ENCODE results near the gene DENND1B.
A peak's percentile ranks its signal among the peaks of the same experiment; 100 is the strongest.

DENND1B gene

GRCh38 chr1:197686702-197687355 lies 88.5 kb downstream of the DENND1B start:
- TF ChIP-seq CTCF (conservative IDR thresholded peaks at IDR 0.05; ENCODE audit: low read length) = no peak
- no peak overlapping the region for H3K4me3 ChIP-seq (ENCODE audit: low read length)
- no peak for DNase-seq (ENCODE audit: low read depth)

- DNase-seq (ENCODE audit: low read depth) = no peak
- no peak overlapping the region for H3K4me3 ChIP-seq (ENCODE audit: low read length)
- no peak for TF ChIP-seq CTCF (conservative IDR thresholded peaks at IDR 0.05; ENCODE audit: low read length)
Observed at GRCh38 chr1:197686231-197686630, 89.0 kb downstream of the DENND1B start.

- no peak overlapping the region for H3K4me3 ChIP-seq (ENCODE audit: low read length)
- DNase-seq (ENCODE audit: low read depth) = peak; percentile 6
- no peak for TF ChIP-seq CTCF (conservative IDR thresholded peaks at IDR 0.05; ENCODE audit: low read length)
Observed at GRCh38 chr1:197685785-197686184, 89.5 kb downstream of the DENND1B start.

- no peak for DNase-seq (ENCODE audit: low read depth)
- no peak for TF ChIP-seq CTCF (conservative IDR thresholded peaks at IDR 0.05; ENCODE audit: low read length)
- no peak overlapping the region for H3K4me3 ChIP-seq (ENCODE audit: low read length)
Observed at GRCh38 chr1:197683895-197684553, 91.3 kb downstream of the DENND1B start.

- no peak for TF ChIP-seq CTCF (conservative IDR thresholded peaks at IDR 0.05; ENCODE audit: low read length)
- DNase-seq (ENCODE audit: low read depth) = no peak
Observed at GRCh38 chr1:197683280-197683679, 92.0 kb downstream of the DENND1B start.

GRCh38 chr1:197680311-197680710 lies 95.0 kb downstream of the DENND1B start:
- DNase-seq (ENCODE audit: low read depth) = no peak
- H3K4me3 ChIP-seq (ENCODE audit: low read length) = no peak overlapping the region
- no peak for TF ChIP-seq CTCF (conservative IDR thresholded peaks at IDR 0.05; ENCODE audit: low read length)

More at GRCh38 chr1:197683280-197683679, 92.0 kb downstream of the DENND1B start:
- H3K4me3 ChIP-seq (ENCODE audit: low read length) = no peak overlapping the region

GRCh38 chr1:197677752-197678295 lies 97.5 kb downstream of the DENND1B start:
- DNase-seq (ENCODE audit: low read depth) = no peak
- no peak overlapping the region for H3K4me3 ChIP-seq (ENCODE audit: low read length)
- no peak for TF ChIP-seq CTCF (conservative IDR thresholded peaks at IDR 0.05; ENCODE audit: low read length)
